BLaER1 treated with 17β-estradiol and CSF1 and Interleukin-3, amounts not matched to agents 10 nM and 100 nM (cell line): Measurements from ENCODE around the gene NUP160.

Experiments used
- H3K27ac ChIP-seq, 11 experiments: shearing (Covaris generic); formaldehyde crosslinking; 2 replicates each; pipeline ENCODE4 v1.8.1; 2022
- H3K27me3 ChIP-seq, 11 experiments: shearing (Covaris generic); formaldehyde crosslinking; 2 replicates each; pipeline ENCODE4 v1.8.1; 2022
- H3K36me3 ChIP-seq, 11 experiments: shearing (Covaris generic); formaldehyde crosslinking; 2 replicates each; pipeline ENCODE4 v1.8.1; 2022
- H3K4me1 ChIP-seq, 10 experiments: shearing (Covaris generic); formaldehyde crosslinking; 2 replicates each; pipeline ENCODE4 v1.8.1; 2022
- H3K4me2 ChIP-seq, 11 experiments: shearing (Covaris generic); formaldehyde crosslinking; 2 replicates each; pipeline ENCODE4 v1.8.1; 2022
- H3K4me3 ChIP-seq, 10 experiments: shearing (Covaris generic); formaldehyde crosslinking; 2 replicates each; pipeline ENCODE4 v1.8.1; 2022
- H3K9ac ChIP-seq, 11 experiments: shearing (Covaris generic); formaldehyde crosslinking; 2 replicates each; pipeline ENCODE4 v1.8.1; 2022
- H3K9me3 ChIP-seq, 11 experiments: shearing (Covaris generic); formaldehyde crosslinking; replicated peaks in 1 of 11; 2 replicates each; pipeline ENCODE4 v1.8.1; 2022
- H4K20me1 ChIP-seq, 11 experiments: shearing (Covaris generic); formaldehyde crosslinking; 2 replicates each; pipeline ENCODE4 v1.8.1; 2022
- Cebpa-rat ChIP-seq, 11 experiments: shearing (Covaris generic); IDR thresholded peaks; 2 replicates each; pipeline ENCODE4 v1.8.1; 2022

NUP160 gene

DNA sequence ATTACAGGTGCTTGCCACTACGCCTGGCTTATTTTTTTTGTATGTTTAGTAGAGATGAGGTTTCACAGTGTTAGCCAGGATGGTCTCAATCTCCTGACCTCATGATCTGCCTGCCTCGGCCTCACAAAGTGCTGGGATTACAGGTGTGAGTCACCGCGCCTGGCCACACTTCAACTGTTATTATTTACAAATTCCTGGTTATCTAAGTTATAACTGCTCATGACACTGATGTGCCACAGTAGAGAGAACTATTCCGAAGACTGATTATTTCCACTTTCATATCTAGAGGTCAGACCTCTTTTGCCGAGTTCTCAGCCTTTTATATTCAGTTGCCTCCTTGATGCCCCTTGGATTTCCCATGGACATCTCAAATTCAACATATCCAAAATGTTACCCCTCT is 3.9 kb upstream of the NUP160 start:
- no peak overlapping the region for H3K4me2 ChIP-seq
- no peaks in the 10 kb centered on the region for H4K20me1 ChIP-seq
- H3K9me3 ChIP-seq = no peaks in the 10 kb centered on the region
- no peak overlapping the region for H3K27ac ChIP-seq
- H3K9ac ChIP-seq = no peak overlapping the region
- H3K4me1 ChIP-seq = peaks cover 57 to 77% (median 67%) of the 10 kb centered on the region in 10 experiments
- no peak for TF ChIP-seq Cebpa-rat (IDR thresholded peaks at IDR 0.05)
- H3K27me3 ChIP-seq = no peaks in the 10 kb centered on the region
- H3K4me3 ChIP-seq = no peak overlapping the region
- peaks cover 0 to under 1% (median 0%) of the 10 kb centered on the region in 11 experiments; a peak in 2 of 22 replicates for H3K36me3 ChIP-seq

DNA sequence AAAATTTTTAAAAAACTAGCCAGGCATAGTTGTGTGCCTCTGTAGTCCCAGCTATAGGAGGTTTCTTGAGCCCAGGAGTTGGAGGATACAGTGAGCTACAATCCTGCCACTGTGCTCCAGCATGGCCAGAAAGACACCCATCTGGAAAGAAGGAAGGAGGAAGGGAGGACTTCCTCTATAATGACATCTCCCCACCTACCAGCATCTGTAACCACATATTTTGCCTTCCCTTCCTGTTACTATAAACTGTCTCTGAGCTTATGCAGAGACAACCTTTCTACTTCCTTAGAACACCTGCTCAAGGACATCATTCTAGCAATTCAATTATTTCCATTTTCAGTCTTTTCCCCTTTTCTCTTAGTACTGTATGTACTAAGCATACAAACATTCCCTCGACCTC is 2.2 kb upstream of the NUP160 start:
- H3K4me1 ChIP-seq = peaks cover 60 to 79% (median 69%) of the 10 kb centered on the region in 10 experiments
- peaks cover 0 to 5% (median 0%) of the 10 kb centered on the region in 11 experiments; a peak in 2 of 22 replicates for H4K20me1 ChIP-seq
- no peaks in the 10 kb centered on the region for H3K27me3 ChIP-seq
- H3K9me3 ChIP-seq = no peaks in the 10 kb centered on the region
- peak overlapping the region in 7 of 11 experiments; percentile 3 to 49 (median 14); a peak in 6 of 22 replicates for H3K27ac ChIP-seq
- H3K36me3 ChIP-seq = peaks cover 6 to 18% (median 14%) of the 10 kb centered on the region in 11 experiments; a peak in 20 of 22 replicates
- H3K4me3 ChIP-seq = 0 out of 20 replicates have a peak overlapping the region, but pooled peaks of 1 of the 10 experiments have one; percentile 28
- no peak for TF ChIP-seq Cebpa-rat (IDR thresholded peaks at IDR 0.05)
- peak overlapping the region; percentile 53 to 94 (median 69) for H3K4me2 ChIP-seq
- peak overlapping the region in 2 of 11 experiments; percentile 10 to 34; a peak in 1 of 22 replicates for H3K9ac ChIP-seq

DNA sequence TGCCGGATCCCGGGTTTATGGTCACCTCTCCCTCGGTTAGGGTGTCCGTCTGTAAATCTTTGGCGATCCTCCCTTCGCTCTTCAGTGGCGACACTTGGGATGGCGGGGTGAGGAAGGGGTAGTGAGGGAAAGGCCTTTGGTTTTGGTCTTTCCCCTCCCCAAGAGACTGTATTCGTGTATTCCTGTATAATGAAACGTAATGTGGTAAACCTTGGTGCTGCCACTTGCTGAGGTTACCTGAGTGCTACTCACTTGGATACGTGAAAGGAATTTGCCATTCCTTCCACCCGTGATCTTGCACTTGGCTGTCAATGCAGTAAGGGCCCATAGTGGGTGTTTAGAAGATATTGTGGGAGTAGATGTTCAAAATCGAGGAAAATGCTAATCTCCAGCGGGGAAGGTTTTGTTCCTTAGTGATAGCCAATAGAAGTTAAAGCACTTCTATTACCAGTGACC is 578 bp upstream of the NUP160 start:
- Histone ChIP-seq H3K9ac (peak overlapping the region; percentile 83 to 97 (median 92)), H3K4me2 (peak overlapping the region; percentile 81 to 94 (median 89)), H3K27ac (peak overlapping the region; percentile 73 to 96 (median 93)), H3K4me3 (peak overlapping the region; percentile 83 to 96 (median 90)), H3K36me3 (peaks cover 20 to 34% (median 30%) of the 10 kb centered on the region in 11 experiments; a peak in 21 of 22 replicates), H3K4me1 (peaks cover 52 to 79% (median 69%) of the 10 kb centered on the region in 10 experiments), H3K9me3 (no peaks in the 10 kb centered on the region), H3K27me3 (no peaks in the 10 kb centered on the region), H4K20me1 (peaks cover 0 to 16% (median 7%) of the 10 kb centered on the region in 11 experiments; a peak in 11 of 22 replicates)
- no peak for TF ChIP-seq Cebpa-rat (IDR thresholded peaks at IDR 0.05)

DNA sequence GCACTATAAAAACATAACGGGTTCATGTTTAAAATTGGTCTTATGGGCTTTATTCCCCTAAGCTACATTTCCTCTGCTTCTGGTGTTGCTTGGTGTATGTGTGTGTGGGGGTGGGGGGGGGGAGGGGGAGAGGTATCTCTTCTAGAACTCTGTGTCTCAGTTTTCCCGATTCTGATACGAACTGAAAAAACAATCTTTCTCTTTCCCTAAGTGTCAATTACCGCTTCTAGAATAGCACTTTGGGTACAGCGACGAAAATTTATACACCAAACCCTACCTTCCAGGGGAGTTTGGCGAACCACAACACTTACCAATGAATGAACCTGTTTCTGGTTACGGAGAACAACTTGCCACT is 636 bp downstream of the NUP160 start:
- Histone ChIP-seq H3K27ac (peak overlapping the region; percentile 73 to 96 (median 93)), H3K4me1 (peaks cover 50 to 79% (median 72%) of the 10 kb centered on the region in 10 experiments), H3K9ac (peak overlapping the region; percentile 83 to 97 (median 92)), H4K20me1 (peaks cover 0 to 28% (median 17%) of the 10 kb centered on the region in 11 experiments; a peak in 13 of 22 replicates), H3K27me3 (no peaks in the 10 kb centered on the region), H3K4me2 (peak overlapping the region; percentile 80 to 94 (median 87)), H3K4me3 (peak overlapping the region; percentile 83 to 96 (median 90)), H3K9me3 (no peaks in the 10 kb centered on the region), H3K36me3 (peaks cover 32 to 46% (median 42%) of the 10 kb centered on the region in 11 experiments)
- TF ChIP-seq Cebpa-rat (IDR thresholded peaks at IDR 0.05) = no peak

DNA sequence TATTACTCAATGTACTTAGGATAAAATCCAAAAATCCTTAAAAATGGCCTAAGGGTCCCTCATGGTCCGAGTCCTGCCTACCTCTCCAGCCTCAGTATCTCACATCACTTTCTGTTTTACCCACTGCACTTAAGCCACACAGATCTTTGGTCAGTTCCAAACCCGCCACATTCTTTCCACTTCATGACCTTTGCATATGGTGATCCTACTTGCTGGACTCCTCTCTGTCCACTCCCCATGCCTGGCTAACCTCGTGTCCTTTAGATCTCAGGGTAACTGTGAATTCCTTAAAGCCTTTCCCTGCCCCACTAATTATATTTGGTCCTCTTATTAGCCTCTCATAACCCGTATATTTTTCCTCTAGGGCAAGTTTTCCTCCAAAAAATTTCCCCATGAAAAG is 1.2 kb downstream of the NUP160 start:
- Histone ChIP-seq H3K27ac (peak overlapping the region in 8 of 11 experiments; percentile 88 to 96 (median 94); a peak in 6 of 22 replicates), H3K36me3 (peaks cover 37 to 51% (median 48%) of the 10 kb centered on the region in 11 experiments), H3K27me3 (no peaks in the 10 kb centered on the region), H3K9me3 (no peaks in the 10 kb centered on the region), H3K9ac (peak overlapping the region; percentile 83 to 97 (median 92); a peak in 21 of 22 replicates), H3K4me3 (peak overlapping the region; percentile 83 to 96 (median 90); a peak in 19 of 20 replicates), H4K20me1 (peaks cover 0 to 33% (median 22%) of the 10 kb centered on the region in 11 experiments; a peak in 13 of 22 replicates), H3K4me2 (peak overlapping the region; percentile 80 to 94 (median 87)), H3K4me1 (peaks cover 50 to 84% (median 72%) of the 10 kb centered on the region in 10 experiments)
- TF ChIP-seq Cebpa-rat (IDR thresholded peaks at IDR 0.05) = no peak

DNA sequence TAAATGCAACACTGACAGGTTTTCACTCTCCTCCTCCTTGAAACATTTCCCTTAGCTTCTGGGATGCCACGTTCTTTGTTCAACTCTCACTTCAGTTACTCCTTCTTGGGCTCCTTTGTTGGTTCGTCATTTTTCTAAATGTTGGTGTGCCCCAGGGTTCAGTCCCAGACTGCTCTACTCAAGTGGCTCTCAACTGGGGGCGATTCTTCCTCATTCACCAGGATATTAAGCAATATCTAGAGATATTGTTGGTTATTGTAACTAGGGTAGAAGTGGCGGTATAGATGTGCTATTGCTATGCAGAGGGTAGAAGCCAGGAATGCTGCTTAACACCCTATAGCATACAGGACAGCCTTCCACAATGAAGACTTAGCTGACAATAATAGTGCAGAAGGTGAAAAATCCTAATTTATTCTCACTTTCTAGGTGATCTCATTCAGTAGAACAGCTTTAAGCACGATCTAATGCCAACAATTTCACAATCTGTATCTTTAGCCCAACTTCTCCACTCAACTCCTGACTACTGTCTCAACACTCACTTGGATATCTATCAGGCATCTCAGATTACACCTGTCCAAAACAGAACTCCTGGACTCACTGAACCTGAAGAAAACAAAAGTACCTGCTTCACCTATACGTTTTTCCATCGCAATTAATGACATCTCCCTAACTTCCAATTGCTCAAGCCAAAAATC is 4.6 kb downstream of the NUP160 start:
- 0 out of 22 replicates have a peak, but pooled peaks of 1 of the 11 experiments have one; percentile 33 for TF ChIP-seq Cebpa-rat (IDR thresholded peaks at IDR 0.05)
- H3K27ac ChIP-seq = peak overlapping the region in 3 of 11 experiments; percentile 3 to 30 (median 15); a peak in 3 of 22 replicates
- peak overlapping the region in 9 of 11 experiments; percentile 23 to 93 (median 52); a peak in 15 of 22 replicates for H3K4me2 ChIP-seq
- H3K36me3 ChIP-seq = peaks cover 66 to 86% (median 82%) of the 10 kb centered on the region in 11 experiments
- peak overlapping the region in 1 of 10 experiments; percentile 21; a peak in 1 of 20 replicates for H3K4me3 ChIP-seq
- H3K27me3 ChIP-seq = no peaks in the 10 kb centered on the region
- H3K9me3 ChIP-seq = no peaks in the 10 kb centered on the region
- H3K4me1 ChIP-seq = peaks cover 20 to 54% (median 46%) of the 10 kb centered on the region in 10 experiments
- H3K9ac ChIP-seq = peak overlapping the region in 1 of 11 experiments; percentile 3; a peak in 1 of 22 replicates
- peaks cover 0 to 59% (median 36%) of the 10 kb centered on the region in 11 experiments; a peak in 18 of 22 replicates for H4K20me1 ChIP-seq

DNA sequence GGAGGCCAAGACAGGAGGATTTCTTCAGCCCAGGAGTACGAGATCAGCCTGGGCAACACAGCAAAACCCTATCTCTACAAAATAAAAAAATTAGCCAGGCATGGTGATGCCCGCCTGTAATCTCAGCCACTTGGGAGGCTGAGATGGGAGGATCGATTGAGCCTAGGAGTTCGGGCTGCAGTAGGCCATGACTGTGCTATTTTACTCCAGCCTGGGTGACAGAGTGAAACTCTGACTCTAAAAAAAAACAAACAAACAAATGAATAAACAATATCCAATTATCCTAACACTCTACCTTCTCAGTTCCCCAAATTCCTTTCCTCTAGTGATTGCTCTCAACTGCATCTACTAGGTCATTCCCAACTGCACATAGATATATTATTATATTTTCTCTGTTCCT is 5.4 kb downstream of the NUP160 start:
- Histone ChIP-seq H3K9ac (0 out of 22 replicates have a peak overlapping the region, but pooled peaks of 1 of the 11 experiments have one; percentile 3), H3K36me3 (peaks cover 73 to 94% (median 90%) of the 10 kb centered on the region in 11 experiments), H3K4me3 (no peak overlapping the region), H3K27ac (peak overlapping the region in 2 of 11 experiments; percentile 7 to 8; a peak in 1 of 22 replicates), H3K9me3 (no peaks in the 10 kb centered on the region), H3K4me1 (peaks cover 20 to 54% (median 46%) of the 10 kb centered on the region in 10 experiments), H3K4me2 (peak overlapping the region in 5 of 11 experiments; percentile 1 to 93 (median 52); a peak in 10 of 22 replicates), H4K20me1 (peaks cover 0 to 59% (median 36%) of the 10 kb centered on the region in 11 experiments; a peak in 18 of 22 replicates), H3K27me3 (no peaks in the 10 kb centered on the region)
- TF ChIP-seq Cebpa-rat (IDR thresholded peaks at IDR 0.05) = no peak

DNA sequence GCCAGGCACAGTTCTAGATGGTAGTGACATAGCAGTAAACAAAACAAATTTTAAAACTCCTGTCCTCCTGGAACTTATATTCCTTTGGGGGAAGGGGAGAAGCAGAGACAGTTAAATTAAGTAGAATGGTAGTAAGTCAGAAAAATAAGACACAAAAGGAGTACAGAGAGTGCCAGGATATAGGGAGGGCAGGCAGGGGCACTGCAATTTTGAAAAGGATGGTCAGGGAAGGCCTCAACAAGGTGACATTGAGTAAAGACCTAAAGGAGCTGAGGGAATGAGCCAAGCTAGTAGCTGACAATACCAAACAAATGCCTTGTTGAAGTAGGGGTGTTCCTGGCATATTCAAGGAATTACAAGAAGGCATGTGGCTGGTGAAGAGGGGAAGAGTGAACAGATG is 10.2 kb downstream of the NUP160 start:
- Histone ChIP-seq H3K4me3 (no peak overlapping the region), H3K4me1 (peaks cover 0 to 9% (median 1%) of the 10 kb centered on the region in 10 experiments; a peak in 10 of 20 replicates), H3K27me3 (no peaks in the 10 kb centered on the region), H3K27ac (no peak overlapping the region), H3K36me3 (peaks cover 94 to 100% (median 100%) of the 10 kb centered on the region in 11 experiments), H4K20me1 (peaks cover 0 to 40% (median 30%) of the 10 kb centered on the region in 11 experiments; a peak in 18 of 22 replicates), H3K4me2 (no peak overlapping the region), H3K9ac (no peak overlapping the region), H3K9me3 (no peaks in the 10 kb centered on the region)
- TF ChIP-seq Cebpa-rat (IDR thresholded peaks at IDR 0.05) = no peak
